ENCODE data around the gene ASCL5.

The ASCL5 gene

DNA sequence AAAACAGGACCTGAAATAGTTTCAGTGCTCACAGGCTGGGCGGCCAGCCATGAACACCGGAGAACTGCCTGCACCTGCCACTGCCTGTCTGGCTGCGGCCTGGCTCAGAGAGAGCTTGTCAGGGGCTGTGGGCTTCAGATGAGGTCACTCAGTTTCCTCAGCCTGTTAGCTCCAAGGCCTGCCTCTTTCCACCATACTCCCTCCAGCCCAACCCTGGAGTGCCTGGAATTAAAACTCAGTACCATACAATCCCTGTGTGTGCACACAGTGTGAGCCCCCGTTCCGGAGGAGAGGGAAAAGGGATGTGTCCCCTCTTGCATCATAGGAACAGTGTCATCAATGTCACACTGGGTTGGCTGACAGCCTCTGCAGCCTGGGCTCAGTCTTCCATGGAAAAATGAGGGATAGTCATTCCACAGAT is 30.9 kb downstream of the ASCL5 start:
- Histone ChIP-seq H3K27ac (ENCODE audit: low read length) (no peak overlapping the region), H2AFZ (ENCODE audit: low read depth, low read length) (no peak overlapping the region), H3K4me3 (ENCODE audit: low read depth in 1 of 2, low read length in 2 of 2) (no peak overlapping the region), H3K36me3 (ENCODE audit: insufficient read depth, low read length) (no peaks in the 10 kb centered on the region), H4K20me1 (ENCODE audit: insufficient read depth, low read length) (0 out of 2 replicates have a peak, but pooled peaks cover 9% of the 10 kb centered on the region), H3K9me3 (ENCODE audit: insufficient read depth, low read length, severe bottlenecking) (no peaks in the 10 kb centered on the region), H3K27me3 (ENCODE audit: insufficient read depth, low read length, poor library complexity) (peaks cover 10% of the 10 kb centered on the region), H3K9ac (ENCODE audit: low read depth, low read length) (no peak overlapping the region), H3K4me1 (ENCODE audit: insufficient read depth, low read length) (no peaks in the 10 kb centered on the region), H3K4me2 (ENCODE audit: insufficient read depth, low read length) (no peak overlapping the region), H3K79me2 (ENCODE audit: insufficient read depth, low read length) (no peaks in the 10 kb centered on the region)
- DNase-seq (no peak), ATAC-seq (ENCODE audit: insufficient read depth, low read depth) (no peak)
- TF ChIP-seq, protein P1, sequence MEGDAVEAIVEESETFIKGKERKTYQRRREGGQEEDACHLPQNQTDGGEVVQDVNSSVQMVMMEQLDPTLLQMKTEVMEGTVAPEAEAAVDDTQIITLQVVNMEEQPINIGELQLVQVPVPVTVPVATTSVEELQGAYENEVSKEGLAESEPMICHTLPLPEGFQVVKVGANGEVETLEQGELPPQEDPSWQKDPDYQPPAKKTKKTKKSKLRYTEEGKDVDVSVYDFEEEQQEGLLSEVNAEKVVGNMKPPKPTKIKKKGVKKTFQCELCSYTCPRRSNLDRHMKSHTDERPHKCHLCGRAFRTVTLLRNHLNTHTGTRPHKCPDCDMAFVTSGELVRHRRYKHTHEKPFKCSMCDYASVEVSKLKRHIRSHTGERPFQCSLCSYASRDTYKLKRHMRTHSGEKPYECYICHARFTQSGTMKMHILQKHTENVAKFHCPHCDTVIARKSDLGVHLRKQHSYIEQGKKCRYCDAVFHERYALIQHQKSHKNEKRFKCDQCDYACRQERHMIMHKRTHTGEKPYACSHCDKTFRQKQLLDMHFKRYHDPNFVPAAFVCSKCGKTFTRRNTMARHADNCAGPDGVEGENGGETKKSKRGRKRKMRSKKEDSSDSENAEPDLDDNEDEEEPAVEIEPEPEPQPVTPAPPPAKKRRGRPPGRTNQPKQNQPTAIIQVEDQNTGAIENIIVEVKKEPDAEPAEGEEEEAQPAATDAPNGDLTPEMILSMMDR (IDR thresholded peaks at IDR 0.05; ENCODE audit: borderline replicate concordance, extremely low read depth, low read length, poor library complexity, severe bottlenecking): no peak
- no peak for TF ChIP-seq EZH2 (IDR thresholded peaks at IDR 0.05; ENCODE audit: borderline replicate concordance, low read depth, low read length, severe bottlenecking)

DNA sequence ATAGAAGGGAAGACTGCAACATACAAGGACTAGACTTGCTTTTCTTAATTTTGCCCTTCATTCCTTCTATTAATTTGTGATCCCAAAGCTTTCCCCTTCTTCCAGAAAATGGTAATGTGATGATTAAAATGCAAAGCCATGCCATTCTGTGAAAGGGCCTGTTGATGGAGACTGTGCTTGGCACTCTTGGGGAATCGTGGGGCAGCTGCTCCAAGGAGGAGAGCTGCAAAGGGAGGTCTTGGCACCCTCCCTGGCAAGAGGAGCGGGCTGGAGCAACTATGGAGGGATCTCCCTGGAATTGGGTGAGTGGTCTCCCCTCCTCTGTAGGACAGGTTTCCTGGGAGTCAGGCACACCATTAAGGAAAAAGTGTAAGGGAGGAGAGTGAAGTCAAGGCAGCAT is 31.4 kb downstream of the ASCL5 start:
- Histone ChIP-seq H3K9me3 (ENCODE audit: insufficient read depth, low read length, severe bottlenecking) (no peaks in the 10 kb centered on the region), H3K27ac (ENCODE audit: low read length) (no peak overlapping the region), H3K27me3 (ENCODE audit: insufficient read depth, low read length, poor library complexity) (peaks cover 10% of the 10 kb centered on the region), H3K4me1 (ENCODE audit: insufficient read depth, low read length) (no peaks in the 10 kb centered on the region), H3K4me3 (ENCODE audit: low read depth in 1 of 2, low read length in 2 of 2) (no peak overlapping the region), H4K20me1 (ENCODE audit: insufficient read depth, low read length) (0 out of 2 replicates have a peak, but pooled peaks cover 9% of the 10 kb centered on the region), H3K4me2 (ENCODE audit: insufficient read depth, low read length) (no peak overlapping the region), H3K79me2 (ENCODE audit: insufficient read depth, low read length) (no peaks in the 10 kb centered on the region), H2AFZ (ENCODE audit: low read depth, low read length) (no peak overlapping the region), H3K36me3 (ENCODE audit: insufficient read depth, low read length) (no peaks in the 10 kb centered on the region), H3K9ac (ENCODE audit: low read depth, low read length) (no peak overlapping the region)
- DNase-seq (no peak), ATAC-seq (ENCODE audit: insufficient read depth, low read depth) (no peak)
- TF ChIP-seq EZH2 (IDR thresholded peaks at IDR 0.05; ENCODE audit: borderline replicate concordance, low read depth, low read length, severe bottlenecking): no peak
- TF ChIP-seq, protein P1 (IDR thresholded peaks at IDR 0.05; ENCODE audit: borderline replicate concordance, extremely low read depth, low read length, poor library complexity, severe bottlenecking): no peak

DNA sequence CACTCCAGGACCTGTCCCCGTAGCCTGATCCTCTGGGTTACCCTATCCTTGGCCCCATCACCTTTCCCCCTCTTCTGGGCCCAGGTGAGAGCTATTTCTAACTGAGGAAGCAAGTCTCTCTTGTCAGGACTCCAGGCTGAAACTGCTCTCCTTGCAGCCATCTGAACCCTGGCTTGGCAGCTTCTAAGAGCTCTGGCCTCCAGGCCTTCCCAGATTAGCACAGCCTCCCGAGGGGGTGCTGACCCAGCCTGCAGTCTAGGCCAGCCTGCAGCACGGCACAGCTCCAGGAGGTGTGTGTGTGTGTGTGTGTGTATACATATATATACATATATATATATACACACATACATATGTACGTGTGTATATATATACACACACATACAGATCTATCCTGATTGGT is 32.2 kb downstream of the ASCL5 start:
- no peaks in the 10 kb centered on the region for H3K4me1 ChIP-seq (ENCODE audit: insufficient read depth, low read length)
- no peak for ATAC-seq (ENCODE audit: insufficient read depth, low read depth)

More for the DNA sequence above, 32.2 kb downstream of the ASCL5 start:
- 0 out of 2 replicates have a peak, but pooled peaks cover 9% of the 10 kb centered on the region for H4K20me1 ChIP-seq (ENCODE audit: insufficient read depth, low read length)
- no peak overlapping the region for H3K4me3 ChIP-seq (ENCODE audit: low read depth in 1 of 2, low read length in 2 of 2)
- no peak overlapping the region for H3K9ac ChIP-seq (ENCODE audit: low read depth, low read length)
- H3K79me2 ChIP-seq (ENCODE audit: insufficient read depth, low read length): no peaks in the 10 kb centered on the region
- no peak for TF ChIP-seq EZH2 (IDR thresholded peaks at IDR 0.05; ENCODE audit: borderline replicate concordance, low read depth, low read length, severe bottlenecking)
- TF ChIP-seq, protein P1 (IDR thresholded peaks at IDR 0.05; ENCODE audit: borderline replicate concordance, extremely low read depth, low read length, poor library complexity, severe bottlenecking): no peak
- no peaks in the 10 kb centered on the region for H3K36me3 ChIP-seq (ENCODE audit: insufficient read depth, low read length)
- H2AFZ ChIP-seq (ENCODE audit: low read depth, low read length): no peak overlapping the region
- no peak overlapping the region for H3K27ac ChIP-seq (ENCODE audit: low read length)
- no peak for DNase-seq
- no peaks in the 10 kb centered on the region for H3K9me3 ChIP-seq (ENCODE audit: insufficient read depth, low read length, severe bottlenecking)
- peaks cover 10% of the 10 kb centered on the region for H3K27me3 ChIP-seq (ENCODE audit: insufficient read depth, low read length, poor library complexity)
- no peak overlapping the region for H3K4me2 ChIP-seq (ENCODE audit: insufficient read depth, low read length)

All from DND-41 (cell line).